ENCODE results near the gene KLF6.

The KLF6 gene

DNA sequence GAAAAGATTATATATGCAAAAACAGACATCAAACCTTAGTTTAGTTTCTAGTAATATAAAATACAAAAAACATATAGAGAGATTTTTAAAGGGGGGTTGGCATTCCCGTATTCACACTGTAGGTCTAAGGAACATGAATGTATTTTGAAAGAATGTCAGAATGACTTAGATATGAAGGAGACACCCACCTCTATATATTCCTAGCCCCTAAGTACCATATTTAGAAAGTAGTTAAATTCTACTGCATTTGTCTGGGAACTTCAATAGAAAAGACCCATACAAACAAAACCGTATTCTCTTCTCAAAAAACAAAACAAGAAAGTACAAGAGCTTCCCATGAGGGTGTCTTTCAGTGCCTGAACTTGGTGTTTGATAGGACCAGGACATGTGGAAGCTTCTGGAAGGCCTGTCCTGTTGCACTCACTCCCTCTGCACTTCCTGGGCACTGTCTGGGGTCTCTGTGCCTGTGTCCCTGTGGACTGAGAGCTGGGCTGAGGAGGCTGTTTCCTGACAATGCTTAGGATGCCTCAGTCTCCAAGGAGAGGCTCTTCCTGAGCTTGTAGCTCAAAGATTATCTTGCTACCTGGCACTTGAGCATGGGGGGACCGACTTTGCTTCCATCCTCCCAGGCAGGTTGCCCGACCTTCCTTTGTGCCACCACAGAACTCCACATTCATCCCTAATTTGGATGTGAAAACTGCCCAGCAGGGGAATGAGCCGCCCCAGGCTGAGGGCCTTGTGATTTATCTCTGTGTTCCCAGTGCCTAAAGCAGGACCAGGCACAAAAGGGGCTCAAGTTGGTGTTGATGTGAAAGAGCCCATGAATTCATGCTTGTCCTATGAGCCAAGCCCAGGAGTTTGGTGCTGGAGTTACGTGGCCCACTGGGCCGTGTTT lies 44.4 kb upstream of the KLF6 start:
- in situ Hi-C loops (cut with HindIII; ENCODE audit: low sequenced_read_pairs): loop anchor here (5.0 kb wide), 1 partner anchor 78 kb away; no protein-coding TSS in a partner anchor
- H3K4me3 ChIP-seq (ENCODE audit: low read depth, low read length): no peak overlapping the region
- TF ChIP-seq, protein P1, sequence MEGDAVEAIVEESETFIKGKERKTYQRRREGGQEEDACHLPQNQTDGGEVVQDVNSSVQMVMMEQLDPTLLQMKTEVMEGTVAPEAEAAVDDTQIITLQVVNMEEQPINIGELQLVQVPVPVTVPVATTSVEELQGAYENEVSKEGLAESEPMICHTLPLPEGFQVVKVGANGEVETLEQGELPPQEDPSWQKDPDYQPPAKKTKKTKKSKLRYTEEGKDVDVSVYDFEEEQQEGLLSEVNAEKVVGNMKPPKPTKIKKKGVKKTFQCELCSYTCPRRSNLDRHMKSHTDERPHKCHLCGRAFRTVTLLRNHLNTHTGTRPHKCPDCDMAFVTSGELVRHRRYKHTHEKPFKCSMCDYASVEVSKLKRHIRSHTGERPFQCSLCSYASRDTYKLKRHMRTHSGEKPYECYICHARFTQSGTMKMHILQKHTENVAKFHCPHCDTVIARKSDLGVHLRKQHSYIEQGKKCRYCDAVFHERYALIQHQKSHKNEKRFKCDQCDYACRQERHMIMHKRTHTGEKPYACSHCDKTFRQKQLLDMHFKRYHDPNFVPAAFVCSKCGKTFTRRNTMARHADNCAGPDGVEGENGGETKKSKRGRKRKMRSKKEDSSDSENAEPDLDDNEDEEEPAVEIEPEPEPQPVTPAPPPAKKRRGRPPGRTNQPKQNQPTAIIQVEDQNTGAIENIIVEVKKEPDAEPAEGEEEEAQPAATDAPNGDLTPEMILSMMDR (IDR thresholded peaks at IDR 0.05; ENCODE audit: low read depth, low read length, missing control alignments): no peak
- no peak for DNase-seq (ENCODE audit: low read depth)

DNA sequence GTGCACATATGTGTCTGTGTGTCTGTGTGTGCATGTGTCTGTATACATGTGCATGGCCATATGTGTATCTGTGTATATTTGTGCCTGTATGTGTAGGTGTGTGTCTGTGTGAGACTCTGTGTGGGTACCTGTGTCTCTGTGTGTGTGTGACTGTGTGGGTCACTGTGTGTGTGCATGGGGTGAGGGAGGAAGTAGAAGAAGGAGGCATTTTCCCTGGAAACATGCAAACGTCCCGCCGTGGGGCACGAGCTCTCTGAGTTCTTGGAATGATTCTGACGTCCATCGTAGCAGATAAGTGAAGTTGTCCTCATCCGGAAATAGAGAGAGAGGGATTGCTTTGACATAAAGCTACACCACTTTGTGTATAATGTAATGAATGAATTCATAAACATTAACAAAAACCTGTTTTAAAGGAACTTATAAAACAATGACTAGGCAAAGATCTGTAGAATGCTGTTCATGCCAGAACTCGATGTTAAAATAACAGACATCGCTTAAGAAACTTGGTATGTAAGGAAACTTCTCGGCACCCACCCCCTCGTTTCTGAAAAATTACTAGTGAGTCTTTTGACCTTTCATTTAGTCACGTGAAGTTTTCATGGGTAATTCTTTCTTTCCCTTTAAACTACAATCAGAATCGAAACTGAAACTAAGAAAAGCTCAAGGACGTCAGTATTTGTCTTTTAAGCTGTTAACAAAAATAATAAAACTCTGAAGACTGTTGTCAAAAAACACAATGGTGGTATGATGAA lies 43.6 kb upstream of the KLF6 start:
- no peak overlapping the region for H3K4me3 ChIP-seq (ENCODE audit: low read depth, low read length)
- in situ Hi-C loops (cut with HindIII; ENCODE audit: low sequenced_read_pairs): loop anchor here (5.0 kb wide), 1 partner anchor 79 kb away; no protein-coding TSS in a partner anchor
- TF ChIP-seq, protein P1 (IDR thresholded peaks at IDR 0.05; ENCODE audit: low read depth, low read length, missing control alignments): no peak
- DNase-seq (ENCODE audit: low read depth): no peak

GRCh38 chr10:3827768-3828403 lies 42.9 kb upstream of the KLF6 start:
- no peak overlapping the region for H3K4me3 ChIP-seq (ENCODE audit: low read depth, low read length)
- in situ Hi-C loops (cut with HindIII; ENCODE audit: low sequenced_read_pairs): loop anchor here (5.0 kb wide), 1 partner anchor 79 kb away; no protein-coding TSS in a partner anchor
- DNase-seq (ENCODE audit: low read depth): no peak
- TF ChIP-seq, protein P1 (IDR thresholded peaks at IDR 0.05; ENCODE audit: low read depth, low read length, missing control alignments): no peak

GRCh38 chr10:3827266-3827665 lies 42.3 kb upstream of the KLF6 start:
- no peak overlapping the region for H3K4me3 ChIP-seq (ENCODE audit: low read depth, low read length)
- DNase-seq (ENCODE audit: low read depth): no peak
- TF ChIP-seq, protein P1 (IDR thresholded peaks at IDR 0.05; ENCODE audit: low read depth, low read length, missing control alignments): no peak
- in situ Hi-C loops (cut with HindIII; ENCODE audit: low sequenced_read_pairs): loop anchor here (5.0 kb wide), 1 partner anchor 80 kb away; no protein-coding TSS in a partner anchor

- no peak for DNase-seq (ENCODE audit: low read depth)
- TF ChIP-seq, protein P1 (IDR thresholded peaks at IDR 0.05; ENCODE audit: low read depth, low read length, missing control alignments): no peak
- H3K4me3 ChIP-seq (ENCODE audit: low read depth, low read length): no peak overlapping the region
Observed at GRCh38 chr10:3825862-3826351, 40.9 kb upstream of the KLF6 start.

GRCh38 chr10:3825244-3825643 lies 40.2 kb upstream of the KLF6 start:
- H3K4me3 ChIP-seq (ENCODE audit: low read depth, low read length): no peak overlapping the region
- in situ Hi-C loops (cut with HindIII; ENCODE audit: low sequenced_read_pairs): loop anchor here (5.0 kb wide), 1 partner anchor 82 kb away; no protein-coding TSS in a partner anchor
- TF ChIP-seq, protein P1 (IDR thresholded peaks at IDR 0.05; ENCODE audit: low read depth, low read length, missing control alignments): no peak
- DNase-seq (ENCODE audit: low read depth): no peak

More at GRCh38 chr10:3825862-3826351, 40.9 kb upstream of the KLF6 start:
- in situ Hi-C loops (cut with HindIII; ENCODE audit: low sequenced_read_pairs): loop anchor here (5.0 kb wide), 1 partner anchor 81 kb away; no protein-coding TSS in a partner anchor

Data from astrocyte of the cerebellum (primary cell).